SK-N-SH (cell line): Measurements from ENCODE around the gene CIITA. TPM values are rescaled to one million over a fixed set of nuclear protein-coding genes. Genes with fewer than 3 reads are reported as not detected.
"Not testable (repeated sequence)": the region's sequence is repeated elsewhere in the genome, so short reads cannot be mapped to it uniquely, and the experiment has no call there.

Experiments
- CTCF ChIA-PET: fragments of 300-600, 350-600 bp; formaldehyde crosslinking; extraction: SDS; loops from one replicate; lab custom pipeline; 2021; lab: Yijun Ruan, JAX
- POLR2A ChIA-PET: fragments of 350-600 bp; sonication (Branson Sonifier 250); formaldehyde crosslinking; extraction: SDS; loops from one replicate; lab custom pipeline; 2020; ENCODE audit warnings: antibody characterized with exemption, inconsistent platforms; lab: Yijun Ruan, JAX
- DNase-seq: peaks from one replicate; pipeline ENCODE4 v3.0.0; 2012
- H2AFZ ChIP-seq: fragments of 200-600 bp; sonication (generic); 2 replicates; pipeline ENCODE4 v1.8.1; 2016; ENCODE audit warnings: antibody characterized with exemption, mild to moderate bottlenecking, low read depth
- H3F3A ChIP-seq: fragments of 200-600 bp; sonication (generic); replicated peaks from 2 replicates; pipeline ENCODE3; 2016; ENCODE audit warnings: antibody characterized with exemption, mild to moderate bottlenecking; ENCODE audit not compliant: insufficient read depth
- H3K27ac ChIP-seq, 2 experiments: fragments of 200-500 bp in 1 of 2; fragments of 200-600 bp in 1 of 2; sonication (Bioruptor generic) in 1 of 2; sonication (generic), shearing (Covaris generic) in 1 of 2; 2 replicates each; pipeline versions ENCODE4 v1.5.1 to v1.6.1; 2014 to 2016; ENCODE audit warnings: low read depth in 2 of 2, inconsistent platforms in 1 of 2, low read length in 1 of 2, mild to moderate bottlenecking in 1 of 2, mixed read lengths in 1 of 2
- H3K27me3 ChIP-seq: fragments of 200-600 bp; sonication (generic), shearing (Covaris generic); 2 replicates; pipeline ENCODE4 v1.6.1; 2016; ENCODE audit warnings: mixed run types; ENCODE audit not compliant: insufficient read depth
- H3K36me3 ChIP-seq, 2 experiments: fragments of 200-500 bp in 1 of 2; fragments of 200-600 bp in 1 of 2; sonication (Bioruptor generic) in 1 of 2; sonication (generic) in 1 of 2; replicated peaks in 1 of 2; 2 replicates each; pipeline versions ENCODE3 to v1.5.1; 2014 to 2016; ENCODE audit warnings: low read length in 1 of 2, mild to moderate bottlenecking in 1 of 2; ENCODE audit not compliant: insufficient read depth in 2 of 2, control insufficient read depth in 1 of 2
- H3K4me1 ChIP-seq, 2 experiments: fragments of 200-500 bp in 1 of 2; fragments of 200-600 bp in 1 of 2; sonication (Bioruptor generic) in 1 of 2; sonication (generic), shearing (Covaris generic) in 1 of 2; 2 replicates each; pipeline versions ENCODE4 v1.5.1 to v1.6.1; 2014 to 2016; ENCODE audit warnings: low read depth in 1 of 2, low read length in 1 of 2, mixed run types in 1 of 2; ENCODE audit not compliant: insufficient read depth in 2 of 2, control insufficient read depth in 1 of 2
- H3K4me2 ChIP-seq: fragments of 200-600 bp; sonication (generic), shearing (Covaris generic); 2 replicates; pipeline ENCODE4 v1.6.1; 2017; ENCODE audit warnings: mixed run types
- H3K4me3 ChIP-seq, 2 experiments: fragments of 200-500 bp in 1 of 2; fragments of 200-600 bp in 1 of 2; sonication (Bioruptor generic) in 1 of 2; sonication (generic), shearing (Covaris generic) in 1 of 2; 2 replicates each; pipeline versions ENCODE4 v1.5.1 to v1.8.1; 2014 to 2016; ENCODE audit warnings: low read depth in 2 of 2, inconsistent platforms in 1 of 2, low read length in 1 of 2, mild to moderate bottlenecking in 1 of 2, mixed read lengths in 1 of 2, moderate library complexity in 1 of 2
- H3K79me2 ChIP-seq: fragments of 200-600 bp; sonication (generic); 2 replicates; pipeline ENCODE4 v1.8.1; 2017; ENCODE audit warnings: mild to moderate bottlenecking; ENCODE audit not compliant: insufficient read depth
- H3K9ac ChIP-seq: fragments of 200-600 bp; sonication (generic); 2 replicates; pipeline ENCODE4 v1.6.1; 2017; ENCODE audit warnings: mixed run types
- H3K9me2 ChIP-seq: fragments of 200-600 bp; sonication (generic); 2 replicates; pipeline ENCODE4 v1.6.1; 2017; ENCODE audit warnings: mixed run types
- H3K9me3 ChIP-seq: fragments of 200-600 bp; sonication (generic); 2 replicates; pipeline ENCODE4 v1.6.1; 2017; ENCODE audit warnings: mixed run types, mild to moderate bottlenecking, moderate library complexity
- H4K20me1 ChIP-seq: fragments of 200-600 bp; sonication (generic); 2 replicates; pipeline ENCODE4 v1.6.1; 2017; ENCODE audit warnings: mild to moderate bottlenecking, mixed run types; ENCODE audit not compliant: insufficient read depth
- FOXJ3 ChIP-seq: sonication (generic); formaldehyde crosslinking; IDR thresholded peaks from 2 replicates; pipeline ENCODE4 v1.5.1; 2020; ENCODE audit warnings: mild to moderate bottlenecking, missing genetic modification reagents
- IRF3 ChIP-seq: fragments of 150-350 bp; IDR thresholded peaks from 2 replicates; pipeline ENCODE4 v1.6.1; 2016; ENCODE audit warnings: mild to moderate bottlenecking, low read depth, low read length
- MAX ChIP-seq: IDR thresholded peaks from 2 replicates; pipeline ENCODE4 v1.4.0; 2012; ENCODE audit warnings: low read depth
- MXI1 ChIP-seq: IDR thresholded peaks from 2 replicates; pipeline ENCODE4 v1.6.1; 2012; ENCODE audit warnings: mild to moderate bottlenecking, low read depth, low read length, improper control_type of control experiment
- NRF1 ChIP-seq: IDR thresholded peaks from 2 replicates; pipeline ENCODE4 v1.6.1; 2012; ENCODE audit warnings: low read depth, mild to moderate bottlenecking, low read length
- POLR2AphosphoS5 ChIP-seq: IDR thresholded peaks from 2 replicates; pipeline ENCODE4 v1.6.1; 2012; ENCODE audit warnings: low read depth, low read length
- SMC3 ChIP-seq: IDR thresholded peaks from 2 replicates; pipeline ENCODE4 v1.6.1; 2012; ENCODE audit warnings: low read depth, low read length, improper control_type of control experiment
- TAF1 ChIP-seq: IDR thresholded peaks from 2 replicates; pipeline ENCODE4 v1.6.1; 2012; ENCODE audit warnings: low read depth, mild to moderate bottlenecking, low read length, moderate library complexity, borderline replicate concordance
- WGBS: methylation state at CpG from one replicate; pipeline ENCODE4 v1.1.6; 2017; ENCODE audit warnings: low lambda C conversion rate; 5-methylcytosine and 5-hydroxymethylcytosine counted together
- polyA plus RNA-seq, 3 experiments: library from polyadenylated mRNA; depleted of rRNA; stranded (reverse); fragments of >200 nt; gene quantifications; 2 replicates each; pipeline ENCODE4 v1.2.3, GENCODE V29; 2012

Gene CIITA
- polyA plus RNA-seq, 1 of the 3 experiments (the other 2 are of a cell fraction): 0.23 TPM

GRCh38 chr16:10941127-10941933 is 64.3 kb downstream of the CIITA start:
- POLR2A ChIA-PET: no interaction called here
- no peaks in the 10 kb centered on the region for H3K9me2 ChIP-seq
- peak overlapping the region; percentile 70 to 78 for H3K4me3 ChIP-seq
- H3K4me1 ChIP-seq: peaks cover 15 to 68% of the 10 kb centered on the region in 2 experiments
- no peaks in the 10 kb centered on the region for H3F3A ChIP-seq
- peaks cover 3 to 22% of the 10 kb centered on the region in 2 experiments for H3K36me3 ChIP-seq
- 28% methylated on average over 6 of the region's 36 CpGs for whole genome bisulfite sequencing
- TF ChIP-seq SMC3 (no peak), MAX (peak; percentile 23; the same call in 1 of the 2 replicates)
- peaks cover 57% of the 10 kb centered on the region for H4K20me1 ChIP-seq
- H2AFZ ChIP-seq: no peak overlapping the region
- no peaks in the 10 kb centered on the region for H3K9me3 ChIP-seq
- no peak overlapping the region for H3K27ac ChIP-seq
- CTCF ChIA-PET: interaction anchor here (0.7 to 1.7 kb wide), 4 partner anchors 9 to 23 kb away, joined by 3 to 5 read pairs (median 4); no protein-coding TSS in a partner anchor
- peak overlapping the region; percentile 99 for H3K4me2 ChIP-seq
- H3K79me2 ChIP-seq: peaks cover 74% of the 10 kb centered on the region
- DNase-seq: no peak
- no peaks in the 10 kb centered on the region for H3K27me3 ChIP-seq
- peak overlapping the region; percentile 77 for H3K9ac ChIP-seq

- peak overlapping the region; percentile 70 to 78 for H3K4me3 ChIP-seq
- no CpG with 5 or more reads among the region's 52 CpGs for WGBS
- peak overlapping the region in 1 of 2 experiments; percentile 50; a peak in 1 of 4 replicates for H3K27ac ChIP-seq
- TF ChIP-seq MXI1: 0 out of 2 replicates have a peak, but pooled peaks have one; percentile 26
- peaks cover 15 to 69% of the 10 kb centered on the region in 2 experiments for H3K4me1 ChIP-seq
- H2AFZ ChIP-seq, H3F3A ChIP-seq, H3K9me3 ChIP-seq, H3K9me2 ChIP-seq, H3K27me3 ChIP-seq: not testable (repeated sequence)
- peak; percentile 49 for DNase-seq
- H3K4me2 ChIP-seq: peak overlapping the region; percentile 99
- H3K79me2 ChIP-seq: peaks cover 71% of the 10 kb centered on the region
- ChIA-PET POLR2A (interaction anchor here (0.7 kb wide), 1 partner anchor 398 kb away, joined by 3 read pairs; no protein-coding TSS in a partner anchor), CTCF (interaction anchor here (1.0 to 1.7 kb wide), 2 partner anchors 22 to 23 kb away, joined by 3 to 5 read pairs; no protein-coding TSS in a partner anchor)
- peaks cover 3 to 22% of the 10 kb centered on the region in 2 experiments for H3K36me3 ChIP-seq
- H4K20me1 ChIP-seq: peaks cover 51% of the 10 kb centered on the region
- H3K9ac ChIP-seq: peak overlapping the region; percentile 77
These were observed 64.9 kb downstream of the CIITA start for GRCh38 chr16:10941935-10942351.

GRCh38 chr16:10942352-10943063 is 65.5 kb downstream of the CIITA start, which contains the start of gene DEXI:
TSS of gene DEXI (minus strand) at chr16:10942468. CDS start at chr16:10942005, 463 bp downstream.
- Histone ChIP-seq H3K27ac (peak within 1 kb of the TSS; percentile 27 to 83), H3F3A (no peaks in the 10 kb centered on the region), H2AFZ (peak within 1 kb of the TSS; percentile 97), H3K27me3 (no peaks in the 10 kb centered on the region), H3K9me2 (no peaks in the 10 kb centered on the region), H3K4me1 (peaks cover 15 to 69% of the 10 kb centered on the region in 2 experiments), H3K36me3 (peaks cover 3 to 21% of the 10 kb centered on the region in 2 experiments), H3K9me3 (no peaks in the 10 kb centered on the region), H4K20me1 (peaks cover 46% of the 10 kb centered on the region), H3K4me3 (peak within 1 kb of the TSS; percentile 70 to 78), H3K9ac (peak within 1 kb of the TSS; percentile 77), H3K4me2 (peak within 1 kb of the TSS; percentile 99), H3K79me2 (peaks cover 71% of the 10 kb centered on the region)
- 0 out of 2 replicates have a peak, but pooled peaks have one; percentile 15 for TF ChIP-seq NRF1
- 0 out of 2 replicates have a peak, but pooled peaks have one; percentile 17 for TF ChIP-seq IRF3
- 0 out of 2 replicates have a peak, but pooled peaks have one; percentile 31 for TF ChIP-seq POLR2AphosphoS5
- TF ChIP-seq TAF1: 0 out of 2 replicates have a peak, but pooled peaks have one; percentile 49
- no peak for TF ChIP-seq FOXJ3 (CRISPR knock-in tag)
- DNase-seq: peak; percentile 100
- ChIA-PET POLR2A (interaction anchor here (0.7 kb wide), 1 partner anchor 397 kb away, joined by 3 read pairs; no protein-coding TSS in a partner anchor), CTCF (interaction anchor here (1.0 to 1.7 kb wide), 2 partner anchors 22 to 24 kb away, joined by 3 to 5 read pairs; no protein-coding TSS in a partner anchor)
- WGBS: 21% methylated on average over 16 of the region's 55 CpGs
